Putamen (tissue), 1 donor: ENCODE data around the gene BRAT1.
A peak's percentile ranks its signal among the peaks of the same experiment; 100 is the strongest.

Experiments used
- DNase-seq: peaks from one replicate; pipeline ENCODE4 v3.0.0-alpha.2; 2016; ENCODE audit warnings: low spot score

BRAT1 gene

DNA sequence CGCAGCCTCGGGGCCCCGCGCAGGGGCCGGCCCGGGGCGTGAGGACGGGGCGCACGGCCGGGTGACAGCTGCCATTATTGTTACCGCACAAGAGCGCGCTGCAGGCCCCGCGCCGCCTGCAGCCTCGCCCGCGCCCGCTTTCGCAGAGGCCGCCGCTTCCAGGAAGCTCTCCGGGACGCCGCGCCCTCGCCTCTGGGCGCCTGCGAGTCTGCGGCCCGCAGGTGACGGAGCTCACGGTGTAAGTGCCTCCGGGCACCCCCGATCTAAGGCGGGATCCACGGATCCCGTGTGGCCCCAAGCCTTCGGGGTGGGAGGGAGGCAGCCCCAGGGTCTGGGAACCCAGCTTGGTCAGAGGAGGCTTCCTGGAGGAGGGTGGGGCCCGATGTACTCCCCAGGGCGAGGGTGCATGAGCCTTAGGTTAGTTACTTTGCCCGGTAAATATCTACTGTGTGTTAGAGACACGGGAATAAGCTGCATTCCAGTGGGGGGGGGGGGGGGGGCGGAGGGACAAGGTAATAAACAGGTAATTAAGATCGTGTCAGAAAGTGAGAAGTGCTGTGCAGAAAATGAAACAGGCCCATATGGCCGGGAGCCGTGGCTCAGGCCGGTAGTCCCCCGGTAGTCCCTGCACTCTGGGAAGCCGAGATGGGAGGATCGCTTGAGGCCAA is 4.1 kb upstream of the BRAT1 start:
- DNase-seq, result no peak

DNA sequence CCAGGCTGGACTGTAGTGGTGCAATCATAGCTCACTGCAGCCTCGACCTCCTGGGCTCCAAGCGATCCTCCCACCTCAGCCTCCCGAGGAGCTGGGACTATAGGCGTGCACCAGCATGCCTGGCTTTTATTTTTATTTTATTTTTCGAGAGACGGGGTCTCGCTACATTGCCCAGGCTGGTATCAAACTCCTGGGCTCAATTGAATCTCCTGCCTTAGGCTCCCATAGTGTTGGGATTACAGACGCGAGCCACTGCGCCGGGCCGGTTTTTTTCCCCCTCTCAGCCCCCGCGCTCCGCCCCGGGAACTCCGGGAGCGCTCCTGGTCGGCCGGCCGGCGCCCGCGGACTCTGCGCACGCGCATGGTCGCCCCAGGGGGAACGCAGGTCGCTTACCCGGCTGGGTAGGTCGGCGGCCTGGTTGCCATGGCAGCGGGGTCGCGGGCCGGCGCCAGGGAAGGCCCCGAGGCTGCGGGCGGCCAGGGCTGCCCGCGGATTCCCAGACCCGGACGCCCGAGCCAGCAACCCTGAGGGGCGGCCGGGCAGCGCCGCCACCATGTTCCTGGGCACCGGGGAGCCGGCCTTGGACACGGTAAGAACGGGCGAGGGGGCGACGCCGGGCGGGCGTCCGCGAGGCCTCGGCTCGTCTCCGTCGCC is 3.4 kb upstream of the BRAT1 start, which contains the start of gene IQCE:
Gene IQCE, plus strand, starts transcription at position 351 of the 654 bp plus-strand sequence. Its CDS starts 203 bp downstream, at position 554.
- DNase-seq, result peak; percentile 87

DNA sequence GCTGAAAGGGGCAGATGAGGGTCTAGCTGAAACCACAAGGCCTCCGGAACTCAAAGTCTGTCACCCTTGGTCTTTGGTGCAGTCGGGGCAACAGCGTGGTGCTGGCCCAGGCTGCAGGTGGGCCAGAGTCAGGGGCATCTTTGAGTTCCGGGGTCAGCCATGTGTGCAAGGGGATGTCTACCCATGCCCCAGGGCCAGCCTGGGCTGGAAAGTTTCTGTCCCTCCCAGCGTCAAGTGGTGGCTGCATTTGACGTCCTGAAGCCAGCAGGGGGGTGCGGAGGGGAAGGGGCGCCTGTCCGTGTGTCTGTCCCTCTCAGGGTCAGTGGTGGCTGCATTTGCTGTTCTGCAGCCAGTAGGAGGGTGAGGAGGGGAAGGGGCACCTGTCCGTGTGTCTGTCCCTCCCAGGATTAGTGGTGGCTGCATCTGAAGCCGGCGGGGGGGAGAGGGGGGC is 638 bp downstream of the BRAT1 start:
- no peak for DNase-seq

DNA sequence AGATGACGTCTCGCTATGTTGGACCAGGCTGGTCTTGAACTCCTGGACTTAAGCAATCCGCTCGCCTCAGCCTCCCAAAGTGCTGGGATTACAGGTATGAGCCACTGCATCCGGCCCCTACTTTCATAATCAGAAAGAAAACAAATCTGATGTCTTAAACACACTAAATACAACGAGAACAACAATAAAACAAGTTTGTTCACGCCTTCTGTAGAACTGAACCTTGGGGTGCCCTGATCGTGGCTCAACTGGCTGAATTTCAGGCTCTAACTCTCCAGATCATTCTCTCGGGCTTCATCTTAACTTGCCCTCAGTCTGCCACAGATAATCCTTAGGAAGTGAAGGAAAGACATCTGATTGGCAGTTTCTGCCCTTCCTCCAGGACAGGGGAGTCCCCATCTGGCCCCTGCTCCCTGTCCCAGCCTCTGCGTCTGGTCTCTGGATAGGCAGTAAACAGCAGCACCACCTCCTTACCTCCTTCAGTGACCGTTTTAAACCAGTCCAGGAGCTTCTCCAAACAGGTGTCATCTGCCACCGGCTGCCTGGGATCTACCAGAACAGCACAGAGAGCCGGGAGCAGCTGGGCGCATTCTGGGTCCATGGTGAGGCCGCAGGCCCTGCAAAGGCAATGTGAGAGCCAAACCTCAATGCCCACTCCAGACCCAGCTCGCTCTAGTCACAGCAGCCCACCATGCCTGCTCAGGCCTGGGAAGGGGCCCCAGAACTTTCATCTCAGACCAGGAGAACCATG is 1.3 kb downstream of the BRAT1 start:
- no peak for DNase-seq

DNA sequence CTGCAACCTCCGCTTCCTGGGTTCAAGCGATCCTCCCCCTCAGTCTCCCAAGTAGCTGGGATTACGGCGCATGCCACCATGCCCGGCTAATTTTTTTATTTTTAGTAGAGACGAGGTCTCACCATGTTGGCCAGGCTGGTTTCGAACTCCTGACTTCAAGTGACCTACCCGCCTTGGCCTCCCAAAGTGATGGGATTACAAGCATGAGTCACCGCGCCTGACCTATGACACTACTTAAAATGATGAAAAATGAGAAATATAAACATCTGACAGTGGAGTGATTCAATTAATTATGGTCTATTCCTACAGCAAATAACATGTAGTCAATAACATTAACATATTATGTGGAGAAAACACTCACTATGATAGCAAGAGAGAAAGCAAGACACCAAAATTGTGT is 2.2 kb downstream of the BRAT1 start:
- no peak for DNase-seq

DNA sequence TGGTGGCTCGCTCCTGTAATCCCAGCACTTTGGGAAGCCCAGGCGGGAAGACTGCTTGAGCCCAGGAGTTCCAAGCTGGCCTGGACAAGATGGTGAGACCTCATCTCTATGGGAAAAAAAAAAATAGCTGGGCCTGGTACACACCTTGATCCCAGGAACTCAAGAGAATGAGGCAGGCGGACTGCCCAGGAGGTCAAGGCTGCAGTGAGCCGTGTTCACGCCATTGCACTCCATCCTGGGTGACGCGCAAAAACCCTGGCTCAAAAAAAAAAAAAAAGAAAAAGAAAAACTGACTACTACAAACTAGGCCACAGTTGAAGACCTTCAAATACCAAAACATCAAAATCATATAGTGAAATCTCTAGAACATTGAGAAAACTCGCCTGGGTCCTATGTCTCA is 3.9 kb downstream of the BRAT1 start:
- no peak for DNase-seq

DNA sequence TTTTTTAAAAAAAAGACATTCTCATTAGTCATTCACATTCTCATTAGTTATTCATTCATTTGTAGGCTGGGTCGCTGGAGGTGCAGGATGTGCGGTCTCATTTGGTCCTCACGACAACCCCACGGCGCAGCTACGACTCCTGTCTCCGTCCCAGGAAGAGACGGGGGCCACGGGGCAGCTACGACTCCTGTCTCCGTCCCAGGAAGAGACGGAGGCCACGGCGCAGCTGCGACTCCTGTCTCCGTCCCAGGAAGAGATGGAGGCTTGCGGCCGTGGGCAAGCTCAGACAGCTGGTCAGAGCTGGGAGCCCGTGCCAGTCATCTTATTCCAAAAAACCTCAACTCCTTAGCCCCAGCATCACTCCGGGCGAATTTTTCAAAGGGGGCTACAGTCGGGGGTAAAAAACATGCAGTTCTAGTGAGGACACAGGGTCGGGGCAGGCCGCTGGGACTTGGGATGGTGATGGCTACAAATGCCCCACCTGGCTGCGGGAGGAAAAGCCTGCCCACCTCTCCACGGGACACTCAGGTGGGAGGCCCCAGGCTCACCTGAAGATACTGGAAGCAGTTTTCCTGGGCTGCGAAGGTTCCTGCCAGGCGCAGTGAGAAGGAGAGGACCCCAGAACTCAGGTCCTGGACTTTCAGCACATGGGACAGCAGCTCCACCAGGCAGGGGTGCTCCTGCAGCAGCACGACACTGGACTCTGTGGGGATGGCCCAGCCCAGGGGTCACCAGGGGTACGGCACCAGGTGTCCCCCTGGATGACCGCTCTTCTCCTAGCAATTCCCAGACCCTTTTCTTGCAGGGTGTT is 8.3 kb downstream of the BRAT1 start:
- no peak for DNase-seq

DNA sequence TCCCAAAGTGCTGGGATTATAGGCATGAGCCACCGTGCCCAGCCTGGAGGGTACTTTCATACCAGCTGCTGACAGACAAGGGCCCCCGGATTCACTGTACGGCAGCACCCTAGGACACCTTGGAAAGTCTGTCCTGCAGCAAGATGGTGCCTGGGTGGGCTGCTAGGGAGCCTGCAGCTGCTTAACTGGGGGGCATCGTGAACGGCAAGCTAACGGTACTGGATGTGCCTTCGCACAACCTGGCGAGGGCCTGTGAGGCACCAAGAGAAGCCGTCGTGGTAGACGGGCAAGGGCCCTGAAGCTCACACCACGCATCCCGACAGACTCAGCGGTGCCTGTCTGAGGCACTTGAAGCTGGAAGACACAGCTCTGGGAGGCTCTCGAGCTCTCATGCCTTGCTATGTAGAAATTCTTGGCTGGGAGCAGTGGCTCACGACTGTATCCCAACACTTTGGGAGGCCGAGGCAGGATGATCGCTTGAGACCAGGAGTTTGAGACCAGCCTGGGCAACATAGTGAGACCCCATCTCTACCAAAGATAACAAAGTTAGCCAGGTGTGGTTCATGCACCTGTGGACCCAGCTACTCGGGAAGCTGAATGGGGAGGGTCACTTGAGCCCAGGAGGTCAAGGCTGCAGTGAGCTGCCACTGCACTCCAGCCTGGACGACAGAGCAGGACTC is 9.4 kb downstream of the BRAT1 start:
- no peak for DNase-seq

DNA sequence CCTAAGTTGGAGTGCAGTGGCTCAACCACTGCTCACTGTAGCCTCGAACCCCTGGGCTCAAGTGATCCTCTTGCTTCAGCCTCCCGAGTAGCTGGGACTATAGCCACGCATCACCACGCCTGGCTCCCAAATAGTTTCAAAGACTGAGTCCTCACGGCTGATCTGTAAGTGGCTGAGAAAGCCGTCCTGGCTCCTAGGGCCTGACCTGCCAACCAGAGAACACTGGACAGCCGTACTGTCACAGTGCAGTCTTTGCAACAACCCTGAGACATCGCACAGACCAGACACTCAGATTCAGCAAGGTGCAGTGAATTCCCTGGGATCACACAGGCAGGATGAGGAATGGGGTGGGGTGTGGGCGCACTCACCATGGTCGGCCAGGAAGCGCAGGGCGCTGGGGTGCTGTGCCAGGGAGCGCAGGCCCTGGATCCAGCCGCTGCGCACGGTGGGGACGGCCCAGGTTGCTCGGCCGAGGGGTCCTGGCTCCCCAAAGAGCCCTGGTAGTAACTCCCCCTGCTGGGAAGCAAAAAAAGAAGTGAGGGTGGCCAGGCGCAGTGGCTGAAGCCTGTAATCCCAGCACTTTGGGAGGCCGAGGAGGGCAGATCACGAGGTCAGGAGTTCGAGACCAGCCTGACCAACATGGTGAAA is 10.7 kb downstream of the BRAT1 start:
- DNase-seq, result no peak

DNA sequence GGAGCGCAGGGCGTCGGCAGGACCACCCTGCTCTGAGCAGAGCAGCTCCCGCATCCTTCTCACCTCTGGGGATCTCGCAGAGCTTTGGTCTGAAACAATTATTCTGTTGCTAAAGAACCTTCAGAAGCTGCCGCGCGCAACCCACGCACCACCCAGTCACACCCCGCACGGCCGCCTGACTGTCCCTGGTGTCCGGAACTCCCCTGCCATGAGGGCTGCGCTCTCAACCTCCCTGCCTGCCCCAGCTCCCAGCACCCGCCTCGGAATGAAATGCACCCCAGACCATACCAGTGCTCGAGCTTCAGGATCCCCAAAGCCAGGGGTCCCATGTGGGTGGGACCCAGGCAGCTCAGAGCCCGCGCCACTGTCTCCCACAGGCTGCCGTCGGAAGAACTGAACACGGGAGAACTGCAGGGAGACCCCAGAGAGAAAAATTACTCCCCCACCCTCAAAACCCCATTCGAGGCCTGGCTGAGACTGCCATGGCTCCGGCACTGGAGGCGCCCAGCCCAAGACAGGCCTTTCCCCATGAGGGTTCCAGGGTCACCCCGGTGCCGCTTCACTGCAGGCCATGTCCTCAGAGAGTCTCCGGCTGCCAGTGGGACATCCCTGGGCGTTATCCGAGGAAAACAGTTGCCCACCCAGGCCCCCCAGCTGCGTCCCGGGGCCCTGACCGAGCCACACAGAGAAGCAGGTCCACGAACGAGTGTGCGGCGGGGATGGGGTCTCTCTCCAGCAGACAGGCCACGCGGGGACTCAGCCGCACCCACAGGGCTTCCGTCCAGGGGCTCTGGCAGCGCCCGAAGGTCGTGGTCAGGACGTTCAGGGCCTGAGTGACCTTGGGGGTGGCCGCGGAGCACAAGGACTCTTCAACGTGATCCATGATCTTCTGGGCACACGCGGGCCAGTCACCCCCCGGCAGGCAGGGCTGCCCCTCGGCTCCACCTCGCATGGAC is 12.1 kb downstream of the BRAT1 start:
- no peak for DNase-seq

DNA sequence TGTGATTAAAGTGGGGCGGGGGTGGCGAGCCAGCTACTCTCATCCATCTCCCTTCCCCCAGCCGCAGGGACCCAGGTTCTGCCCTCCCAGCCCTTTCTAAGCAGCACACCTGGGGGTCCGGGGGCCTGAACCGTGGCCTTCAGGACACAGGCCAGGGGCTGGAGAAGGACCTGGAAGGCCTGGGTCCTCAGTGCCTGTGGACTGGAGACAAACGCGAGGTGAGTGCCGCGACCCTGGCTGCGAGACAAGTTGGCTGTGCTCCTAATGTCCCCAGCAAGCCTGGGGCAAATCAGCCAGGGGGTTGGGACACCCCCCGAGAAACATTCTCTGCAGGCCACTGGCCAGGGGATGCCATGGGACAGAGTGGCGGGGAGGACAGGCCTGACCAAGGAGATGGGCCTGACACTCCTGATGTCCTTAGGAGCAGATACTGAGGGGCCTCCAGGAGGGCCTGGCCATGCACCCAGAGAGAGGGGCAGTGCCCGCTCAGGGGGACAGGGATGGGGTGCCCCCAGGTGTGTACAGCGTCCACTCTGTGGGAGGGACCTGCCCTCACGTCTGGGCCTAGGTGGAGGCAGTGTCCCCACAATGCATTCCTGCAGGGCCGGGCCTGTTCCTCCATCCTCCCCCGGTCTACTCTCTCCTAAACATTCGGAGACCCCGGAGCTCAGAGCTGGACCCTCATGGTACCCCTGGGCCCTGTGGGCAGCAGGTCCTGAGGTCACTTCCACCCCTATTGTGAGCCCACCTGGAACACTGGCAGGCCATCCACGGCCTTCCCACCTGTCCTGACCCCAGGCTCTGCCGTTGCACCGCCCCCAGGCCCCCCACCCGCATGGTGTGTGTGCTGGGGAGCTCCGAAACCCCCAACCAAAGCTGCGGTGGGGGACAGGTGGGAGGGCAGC is 13.1 kb downstream of the BRAT1 start:
- no peak for DNase-seq

DNA sequence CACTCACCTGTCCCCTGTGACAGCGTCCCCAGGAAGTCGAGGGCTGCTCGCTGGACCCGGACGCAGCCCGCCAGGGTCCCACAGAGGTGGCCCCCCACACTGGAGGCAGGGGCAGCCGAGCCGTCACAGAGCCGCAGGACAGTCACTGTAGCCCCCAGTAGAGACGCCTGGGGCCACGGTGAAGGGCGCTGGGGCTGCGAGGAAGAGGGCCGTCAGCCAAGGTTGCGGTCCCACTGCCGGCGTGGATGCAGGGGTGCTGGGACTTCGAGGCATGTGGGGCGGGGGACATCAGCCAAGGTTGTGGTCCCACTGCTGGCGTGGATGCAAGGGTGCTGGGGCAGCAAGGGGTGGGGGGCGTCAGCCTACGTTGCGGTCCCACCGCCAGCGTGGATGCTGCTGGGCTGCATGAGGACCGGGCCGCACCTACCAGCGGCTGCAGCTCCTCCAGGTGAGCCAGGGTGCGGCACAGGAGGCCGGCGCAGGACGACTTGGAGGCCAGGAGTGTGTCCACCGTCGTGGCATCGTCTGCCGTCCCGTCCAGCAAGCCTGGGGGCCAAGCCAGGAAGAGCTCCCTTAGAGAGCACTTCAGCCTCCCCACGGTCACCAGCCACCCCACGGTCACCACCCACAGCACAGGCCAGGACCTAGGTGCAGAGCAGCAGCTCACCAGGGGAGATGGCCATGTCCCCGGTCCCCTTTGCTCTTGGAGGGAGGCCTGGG is 13.9 kb downstream of the BRAT1 start:
- no peak for DNase-seq

DNA sequence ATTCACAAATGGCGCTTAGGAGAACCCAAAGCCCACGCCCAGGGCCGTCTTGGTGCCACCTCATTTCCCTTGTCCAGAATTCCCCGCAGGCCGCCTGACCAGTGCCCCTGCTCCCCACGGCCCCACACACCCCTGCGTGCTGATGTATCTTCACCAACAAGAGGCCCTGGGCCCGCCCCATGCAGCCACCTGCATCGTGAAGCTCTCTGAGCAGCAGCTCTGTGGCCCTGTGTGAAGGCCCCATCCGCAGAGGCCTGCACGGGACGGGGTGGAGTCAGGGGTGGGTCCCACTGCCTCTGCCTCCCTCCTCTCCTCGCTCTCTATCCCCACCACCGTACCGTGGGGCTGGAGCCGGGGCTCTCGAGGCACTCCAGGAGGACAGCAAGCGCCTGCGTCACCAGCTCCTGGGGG is 14.7 kb downstream of the BRAT1 start:
- DNase-seq, result no peak

DNA sequence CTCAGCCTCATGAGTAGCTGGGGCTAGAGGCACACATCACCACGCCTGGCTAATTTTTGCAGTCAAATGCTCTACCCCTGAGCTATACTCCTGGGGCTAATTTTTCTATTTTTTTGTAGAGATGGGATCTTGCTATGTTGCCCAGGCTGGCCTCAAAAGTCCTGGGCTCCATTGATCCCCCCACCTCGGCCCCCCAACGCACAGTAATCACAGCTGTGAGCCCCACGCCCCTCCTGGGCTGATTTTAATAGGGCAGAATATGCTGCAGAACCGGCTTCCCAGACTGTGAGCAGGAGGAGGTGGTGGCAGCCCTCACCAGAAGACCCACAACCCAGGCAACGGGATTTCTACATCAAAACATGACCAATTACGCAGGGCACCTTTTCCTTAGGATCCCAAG is 15.2 kb downstream of the BRAT1 start:
- no peak for DNase-seq

DNA sequence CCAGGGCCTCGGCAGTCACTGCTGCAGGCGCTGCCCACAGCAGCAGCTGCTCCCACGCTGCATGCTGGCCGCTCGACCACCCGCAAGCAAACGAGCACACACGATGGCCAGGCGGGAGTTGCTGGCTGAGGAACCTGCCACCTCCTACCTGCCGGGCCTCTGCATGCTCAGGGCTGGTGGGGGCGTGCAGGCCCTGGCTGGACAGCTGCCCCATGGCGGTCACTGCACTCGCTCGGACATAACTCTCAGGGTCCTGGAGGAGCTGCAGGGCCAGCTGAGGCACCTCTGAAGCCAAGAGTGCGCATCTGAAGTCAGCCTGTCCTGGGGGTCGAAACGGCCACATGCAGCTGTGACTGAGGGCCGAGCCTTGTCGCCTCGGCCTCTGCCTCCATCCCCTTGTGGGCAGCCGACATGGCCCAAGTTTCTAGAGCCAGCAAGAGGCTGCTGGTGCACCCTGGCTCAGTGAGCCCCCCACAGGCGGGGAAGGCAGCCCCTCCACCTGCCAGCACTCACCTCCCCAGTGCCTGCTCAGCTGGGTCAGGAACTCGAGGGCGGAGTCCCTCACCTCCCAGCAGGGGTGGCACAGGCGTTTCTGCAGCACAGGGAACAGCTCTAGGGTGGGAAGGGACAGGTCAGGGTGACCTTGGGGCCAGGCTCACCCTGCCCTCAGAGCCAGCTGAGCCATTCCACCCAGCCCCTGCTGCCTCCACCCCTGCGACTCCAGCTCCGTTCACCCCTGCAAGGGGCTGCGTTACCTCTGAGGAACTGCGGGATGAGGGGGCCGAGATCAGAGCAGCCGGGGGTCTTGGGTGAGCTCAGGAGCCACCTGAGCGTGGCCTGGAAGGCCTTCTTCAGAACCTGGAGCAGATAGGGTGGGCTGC is 16.1 kb downstream of the BRAT1 start:
- no peak for DNase-seq

DNA sequence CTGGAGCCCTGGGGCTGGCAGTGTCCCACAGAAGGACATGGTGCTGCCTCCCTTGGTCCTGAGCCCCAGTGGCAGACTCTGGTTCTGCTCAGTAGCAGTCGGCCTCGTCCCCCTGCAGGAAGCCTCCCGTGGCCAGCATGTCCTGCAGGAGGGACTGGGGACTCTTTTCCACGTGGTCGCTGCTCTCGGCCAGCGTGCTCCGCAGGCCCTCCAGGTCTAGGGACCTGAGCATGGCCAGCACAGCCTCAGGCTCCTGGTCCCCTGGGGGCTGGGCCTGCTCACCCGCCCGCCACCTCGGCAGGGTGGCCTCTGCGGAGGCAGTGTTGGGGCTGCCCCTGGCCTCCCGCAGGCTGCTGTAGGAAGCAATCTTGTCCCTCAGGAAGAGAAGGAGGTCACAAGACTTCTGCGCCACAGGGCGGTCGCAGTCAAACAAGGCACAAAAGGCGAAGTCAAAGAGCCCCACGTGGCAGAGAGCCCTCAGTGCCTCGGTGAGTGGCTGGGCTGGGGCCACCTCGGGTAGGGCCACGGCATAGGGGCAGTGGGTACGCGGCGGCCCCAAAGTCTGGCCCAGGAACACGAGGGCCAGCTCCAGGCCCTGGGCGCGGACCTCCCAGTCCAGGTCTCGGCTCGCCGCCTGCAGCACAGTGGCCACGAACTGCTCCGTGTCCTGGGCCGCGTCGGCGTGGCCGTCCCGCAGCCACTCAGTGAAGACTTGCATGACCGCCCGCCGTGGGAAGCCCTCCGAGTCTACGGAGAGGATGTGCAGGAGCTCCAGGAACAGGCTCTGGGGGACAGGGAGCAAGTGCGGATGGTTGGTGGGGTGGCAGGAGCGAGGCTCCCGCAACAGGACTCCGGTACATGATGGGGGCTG is 17.1 kb downstream of the BRAT1 start:
- no peak for DNase-seq
